ENCODE measurements around the gene FBXW5.

- TF ChIP-seq CTCF (IDR thresholded peaks at IDR 0.05 in 4 of 5, conservative IDR thresholded peaks at IDR 0.05 in 1 of 5): no peak
- TF ChIP-seq POLR2A (IDR thresholded peaks at IDR 0.05): no peak
These were observed 11.4 kb upstream of the FBXW5 start for GRCh38 chr9:136955943-136956335.
